ENCODE data around the gene C11orf68. TPM values are rescaled to one million over a fixed set of nuclear protein-coding genes. Genes with fewer than 3 reads are reported as not detected.
A peak's percentile ranks its signal among the peaks of the same experiment; 100 is the strongest.

C11orf68 gene
- total RNA-seq, 1 experiment from 2014 or later: 15.7 TPM

- Histone ChIP-seq H3K9me3 (ENCODE audit: control insufficient read depth, low read depth, low read length) (no peaks in the 10 kb centered on the region), H3K4me1 (ENCODE audit: insufficient read depth, low read length) (peaks cover 11% of the 10 kb centered on the region), H2BK120ac (ENCODE audit: low read depth, low read length, poor library complexity, severe bottlenecking) (no peak overlapping the region), H2BK20ac (ENCODE audit: low read depth, low read length, poor library complexity, severe bottlenecking) (no peak overlapping the region), H3K9ac (ENCODE audit: extremely low read depth, insufficient read length, low read length) (no peak overlapping the region), H2BK5ac (ENCODE audit: insufficient read length, low read length) (no peak overlapping the region), H2BK12ac (ENCODE audit: insufficient read length, low read depth, low read length) (peak overlapping the region; percentile 100), H3K4me2 (ENCODE audit: insufficient read depth, insufficient read length, low read length) (no peak overlapping the region), H4K91ac (ENCODE audit: insufficient read length, low read depth, low read length) (peak overlapping the region; percentile 60), H4K8ac (replicated peaks; ENCODE audit: insufficient read length, low read depth, low read length) (no peak overlapping the region), H3K56ac (ENCODE audit: insufficient read length, low read depth, low read length) (no peak overlapping the region), H2AFZ (ENCODE audit: low read length) (no peak overlapping the region), H3K79me2 (ENCODE audit: insufficient read depth, low read length) (no peaks in the 10 kb centered on the region), H3K14ac (ENCODE audit: insufficient read depth, low read length) (peak overlapping the region; percentile 74), H4K20me1 (ENCODE audit: control insufficient read depth, insufficient read depth, insufficient read length) (no peaks in the 10 kb centered on the region), H3T11ph (ENCODE audit: low read length) (peak overlapping the region; percentile 40), H3K27me3 (ENCODE audit: insufficient read depth, low read length) (no peaks in the 10 kb centered on the region), H4K5ac (ENCODE audit: insufficient read length, low read depth, low read length) (peak overlapping the region; percentile 31), H3K23me2 (ENCODE audit: insufficient read length, low read depth, low read length, poor library complexity, severe bottlenecking) (peaks cover 8% of the 10 kb centered on the region), H2AK5ac (ENCODE audit: insufficient read length, low read length) (no peak overlapping the region), H3K4ac (ENCODE audit: low read depth, low read length) (peak overlapping the region; percentile 81), H3K23ac (ENCODE audit: insufficient read length, low read depth, low read length) (no peak overlapping the region), H3K79me1 (ENCODE audit: insufficient read depth, low read depth, low read length, poor library complexity, severe bottlenecking) (no peaks in the 10 kb centered on the region), H3K18ac (ENCODE audit: insufficient read length, low read depth, low read length) (peak overlapping the region; percentile 88), H2BK15ac (ENCODE audit: low read depth, low read length) (no peak overlapping the region), H3K27ac (ENCODE audit: insufficient read length, low read depth, low read length) (no peak overlapping the region)
- Mint-ChIP-seq H3K36me3 (ENCODE audit: insufficient read depth in 1 of 3, low read depth in 3 of 3) (peaks cover 0 to 18% (median 2%) of the 10 kb centered on the region in 3 experiments; a peak in 4 of 7 replicates), H3K4me1 (peaks cover 23 to 37% of the 10 kb centered on the region in 2 experiments), H3K27me3 (ENCODE audit: low read depth) (peaks cover 8% of the 10 kb centered on the region), H3K9me3 (no peaks in the 10 kb centered on the region; a peak in 1 of 5 replicates), H3K27ac (peak overlapping the region in 2 of 3 experiments; percentile 94 to 95; a peak in 2 of 7 replicates), H3K4me3 (peak overlapping the region in 1 of 2 experiments; percentile 62; a peak in 1 of 5 replicates)
- TF ChIP-seq CTCF (conservative IDR thresholded peaks at IDR 0.05): no peak
- DNase-seq: no peak
- WGBS (ENCODE audit: extremely low coverage, insufficient read length, low lambda C conversion rate): no CpG with 5 or more reads among the region's 4 CpGs
Observed at GRCh38 chr11:65946655-65947054, 27.8 kb upstream of the C11orf68 start.
